Measurements from ENCODE around the gene CD68.
"Not testable (repeated sequence)": the region's sequence is repeated elsewhere in the genome, so short reads cannot be mapped to it uniquely, and the experiment has no call there.

Gene CD68

GRCh38 chr17:7613769-7614424 lies 34.5 kb downstream of the CD68 start:
- DNase-seq (ENCODE audit: low read depth): no peak

- DNase-seq (ENCODE audit: low read depth): peak; percentile 97
Observed at GRCh38 chr17:7614425-7615264, 35.2 kb downstream of the CD68 start, which contains the start of gene FXR2. FXR2 (minus strand) TSS chr17:7614897; CDS start chr17:7614532, 365 bp downstream.

DNA sequence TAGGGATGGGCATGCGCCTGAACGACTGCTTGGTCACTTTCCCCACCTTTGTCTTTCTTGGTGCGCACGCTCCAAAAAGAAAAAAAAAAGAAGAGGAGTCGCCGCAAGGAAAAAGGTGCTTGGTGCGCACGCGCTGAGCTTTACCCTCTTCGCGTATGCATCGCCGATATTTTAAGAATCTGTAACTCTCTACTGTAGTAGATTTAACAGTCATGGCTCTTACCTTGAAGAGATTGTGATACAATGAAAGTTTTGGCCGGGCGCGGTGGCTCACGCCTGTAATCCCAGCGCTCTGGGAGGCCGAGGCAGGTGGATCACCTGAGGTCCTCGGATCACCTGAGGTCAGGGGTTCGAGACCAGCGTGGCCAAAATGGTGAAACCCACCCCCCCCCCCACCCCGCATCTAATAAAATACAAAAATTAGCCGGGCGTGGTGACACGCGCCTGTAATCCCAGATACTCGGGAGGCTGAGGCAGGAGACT lies 35.9 kb downstream of the CD68 start:
- DNase-seq (ENCODE audit: low read depth): no peak

- no peak for DNase-seq (ENCODE audit: low read depth)
Observed at GRCh38 chr17:7618608-7619007, 39.2 kb downstream of the CD68 start.

DNA sequence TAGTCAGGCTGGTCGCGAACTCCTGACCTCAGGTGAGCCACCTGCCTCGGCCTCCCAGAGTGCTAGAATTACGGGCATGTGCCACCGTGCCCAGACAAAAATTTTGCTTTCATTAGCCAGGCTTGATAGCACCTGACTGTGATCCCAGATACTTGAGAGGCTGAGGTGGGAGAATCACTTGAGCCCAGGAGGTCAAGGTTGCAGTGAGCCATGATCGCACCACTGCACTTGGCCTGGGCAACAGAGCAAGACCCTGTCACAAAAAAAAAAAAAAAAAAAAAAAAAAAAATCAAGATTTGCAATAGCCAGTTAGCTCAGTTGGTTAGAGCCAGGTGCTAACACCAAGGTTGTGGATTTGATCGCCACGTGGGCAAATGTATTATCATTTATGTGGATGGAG lies 41.4 kb downstream of the CD68 start:
- no peak for DNase-seq (ENCODE audit: low read depth)

DNA sequence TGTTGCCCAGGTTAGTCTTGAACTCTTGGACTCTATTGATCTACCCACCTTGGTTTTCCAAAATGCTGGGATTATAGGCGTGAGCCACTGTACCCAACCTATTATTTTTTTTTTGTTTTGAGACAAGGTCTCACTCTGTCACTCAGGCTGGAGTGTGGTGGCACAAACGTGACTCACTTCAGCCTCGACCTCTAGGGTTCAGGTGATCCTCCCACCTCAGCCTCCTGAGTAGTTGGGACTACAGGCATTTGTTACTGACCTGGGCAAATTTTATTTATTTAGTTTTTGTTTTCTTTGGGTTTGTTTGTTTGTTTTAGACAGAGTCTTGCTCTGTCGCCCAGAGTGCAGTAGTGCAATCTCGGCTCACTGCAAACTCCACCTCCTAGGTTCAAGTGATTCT lies 44.2 kb downstream of the CD68 start:
- no peak for DNase-seq (ENCODE audit: low read depth)

DNA sequence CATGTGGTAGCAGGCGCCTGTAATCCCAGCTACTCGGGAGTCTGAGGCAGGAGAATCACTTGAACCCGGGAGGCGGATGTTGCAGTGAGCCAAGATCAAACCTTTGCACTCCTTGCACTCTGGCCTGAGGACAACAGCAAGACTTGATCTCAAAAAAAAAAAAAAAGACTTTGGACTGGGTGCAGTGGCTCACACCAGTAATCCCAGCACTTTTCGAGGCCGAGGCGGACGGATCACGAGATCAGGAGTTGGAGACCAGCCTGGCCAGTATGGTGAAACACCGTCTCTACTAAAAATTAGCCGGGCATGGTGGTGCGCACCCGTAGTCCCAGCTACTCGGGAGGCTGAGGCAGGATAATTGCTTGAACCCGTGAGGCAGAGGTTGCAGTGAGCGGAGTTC lies 46.3 kb downstream of the CD68 start:
- not testable (repeated sequence) for DNase-seq (ENCODE audit: low read depth)

GRCh38 chr17:7626307-7626706 lies 46.9 kb downstream of the CD68 start:
- DNase-seq (ENCODE audit: low read depth): no peak

GRCh38 chr17:7626956-7627249 lies 47.5 kb downstream of the CD68 start:
- no peak for DNase-seq (ENCODE audit: low read depth)

GRCh38 chr17:7627250-7628121 lies 48.0 kb downstream of the CD68 start, which contains the start of gene SAT2:
SAT2 (minus strand) TSS chr17:7627821; CDS start chr17:7627635, 186 bp downstream.
- DNase-seq (ENCODE audit: low read depth): peak; percentile 72

- DNase-seq (ENCODE audit: low read depth): no peak
Observed at GRCh38 chr17:7629939-7630571, 50.6 kb downstream of the CD68 start, which contains the start of gene SHBG. SHBG (plus strand) TSS chr17:7630135; CDS start chr17:7630173, 38 bp downstream.
